GM19452 (cell line): ENCODE data around the gene SMAD6.

ENCODE experiments used
- ATAC-seq: cut with Tn5 transposase; IDR thresholded peaks from one replicate; pipeline ENCODE4 v1.9.1; 2021; ENCODE audit not compliant: unreplicated experiment

Gene SMAD6

DNA sequence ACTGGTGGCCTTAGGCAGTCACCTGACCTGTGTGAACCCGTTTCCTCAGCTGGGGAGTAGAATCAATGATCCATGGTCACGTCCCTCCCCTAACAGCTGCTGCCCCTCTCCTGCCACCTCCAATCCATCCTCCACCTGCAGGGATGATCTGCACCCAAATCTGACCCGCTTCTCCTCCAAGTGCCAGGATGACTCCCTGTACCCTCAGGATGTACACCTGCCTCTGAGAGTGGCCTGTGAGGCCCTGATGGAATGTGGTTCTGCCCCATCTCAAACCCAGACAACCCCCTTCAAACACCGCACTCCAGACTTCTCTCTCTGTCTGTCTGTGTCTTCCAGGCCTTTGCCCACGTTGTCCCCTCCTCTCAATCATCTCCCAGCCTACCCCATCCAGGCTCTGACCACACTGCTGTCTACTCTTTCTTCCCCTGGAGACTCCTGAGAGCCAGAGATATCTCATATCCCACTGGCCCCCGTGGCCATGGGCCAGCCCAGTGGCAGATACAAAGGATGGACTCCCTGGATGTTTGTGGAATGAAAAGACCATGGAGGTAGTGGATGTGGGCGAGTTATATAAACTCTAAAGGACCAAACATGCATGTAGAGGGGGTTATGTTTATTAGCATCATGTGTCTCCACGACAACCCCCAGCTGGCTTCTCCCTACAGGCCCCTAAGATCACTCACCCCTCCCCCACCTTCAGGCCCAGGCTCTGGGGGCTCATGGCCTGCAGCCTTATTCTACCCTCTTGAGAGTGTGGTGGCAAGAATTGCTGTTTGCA is 84.9 kb downstream of the SMAD6 start:
- no peak for ATAC-seq

DNA sequence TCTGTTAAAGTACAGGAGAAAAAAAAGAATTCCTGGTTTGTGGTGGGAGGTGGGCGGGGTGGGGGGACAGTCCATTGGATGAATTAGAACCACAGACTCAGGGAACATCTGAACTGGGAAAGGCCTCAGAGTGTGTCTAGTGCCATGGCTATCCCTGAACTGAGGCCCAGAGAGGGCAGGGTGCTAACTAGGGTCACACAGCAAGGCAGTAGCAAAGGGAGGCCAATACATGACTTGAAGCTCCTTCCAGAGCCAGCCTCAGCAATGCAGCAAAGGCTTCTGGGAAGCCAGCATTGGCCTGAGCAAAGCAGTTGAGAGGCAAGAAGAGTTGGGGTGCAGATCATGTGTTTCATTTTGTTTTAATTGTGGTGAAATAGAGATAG is 85.4 kb downstream of the SMAD6 start:
- ATAC-seq, result no peak

DNA sequence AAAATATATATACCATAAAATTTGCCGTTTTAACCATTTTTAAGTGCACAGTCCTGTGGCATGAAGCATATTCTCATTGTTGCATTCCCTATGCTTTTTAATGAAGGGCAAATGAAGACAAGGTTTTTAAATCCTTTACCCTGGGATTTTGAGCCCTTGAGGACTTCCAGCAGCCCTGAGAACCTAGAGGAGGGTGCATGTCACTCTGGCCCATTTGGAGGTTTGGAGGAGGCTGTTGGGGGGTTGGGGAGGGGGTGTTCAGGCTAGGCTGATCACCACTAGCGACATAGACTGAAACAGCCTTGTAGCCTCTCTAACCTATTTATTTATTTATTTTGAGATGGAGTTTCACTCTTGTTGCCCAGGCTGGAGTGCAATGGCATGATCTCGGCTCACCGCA is 86.0 kb downstream of the SMAD6 start:
- no peak for ATAC-seq

DNA sequence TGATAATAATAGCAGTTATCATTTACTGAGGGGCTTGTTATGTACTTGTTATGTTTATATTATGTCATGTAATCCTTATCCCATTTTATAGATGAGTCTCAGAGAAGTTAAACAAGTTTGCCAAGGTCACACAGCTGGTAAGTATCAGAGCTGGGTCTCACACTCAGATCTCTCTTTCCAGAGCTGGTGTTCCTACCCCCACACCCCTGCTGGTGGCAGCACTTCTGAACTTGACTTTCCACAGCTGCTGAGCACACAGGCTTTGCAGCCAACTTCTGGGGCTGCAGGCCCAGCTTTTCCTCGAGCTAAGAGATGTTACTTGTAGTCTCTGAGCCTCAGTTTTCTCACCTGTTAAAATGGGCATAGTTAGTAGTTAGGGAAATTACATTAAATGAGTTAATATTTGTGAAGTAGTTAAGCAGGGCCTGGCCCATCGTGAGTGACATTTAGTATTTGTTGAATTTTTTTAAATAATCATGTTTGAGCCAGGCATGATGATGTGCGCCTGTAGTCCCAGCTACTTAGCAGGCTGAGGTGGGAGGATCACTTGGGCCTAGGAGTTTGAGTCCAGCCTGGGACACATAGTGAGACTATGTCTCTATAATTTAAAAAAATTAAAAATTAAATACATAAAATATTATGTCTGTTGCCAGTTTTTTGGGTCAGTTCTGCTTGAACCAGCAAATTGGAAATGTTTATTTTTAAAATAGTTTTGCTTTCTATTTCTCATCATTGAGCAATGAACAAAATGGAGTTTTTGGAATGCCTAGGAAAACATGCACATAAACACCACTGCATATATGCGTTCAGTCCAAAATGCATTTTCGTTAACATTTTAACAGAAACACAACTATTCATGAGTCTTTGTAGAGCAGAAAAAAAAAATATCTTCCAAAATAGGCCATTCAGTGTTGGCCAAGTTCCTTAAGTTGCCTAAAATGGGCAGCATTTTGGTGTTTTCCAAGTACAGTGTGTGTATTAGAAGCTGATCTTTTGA is 87.3 kb downstream of the SMAD6 start:
- ATAC-seq, result no peak

DNA sequence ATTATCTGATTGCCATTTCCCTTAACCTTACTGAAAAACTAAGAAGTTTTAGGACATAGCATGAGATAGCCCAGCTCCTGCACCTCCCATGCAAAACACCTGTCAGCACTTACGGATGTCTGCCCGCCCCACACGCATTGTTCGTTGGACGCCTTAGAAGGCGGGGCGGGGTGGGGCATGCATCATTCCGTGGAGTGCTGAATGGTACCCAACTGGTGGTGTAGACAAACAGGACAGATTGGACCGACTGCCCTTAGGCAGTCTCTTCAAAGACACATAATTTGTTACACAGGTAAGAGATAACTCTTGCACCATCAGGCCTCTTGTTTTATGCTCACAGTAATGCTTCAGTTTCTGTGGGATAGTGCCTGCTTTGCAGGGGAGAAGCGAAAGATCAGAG is 93.8 kb downstream of the SMAD6 start:
- ATAC-seq, result no peak

DNA sequence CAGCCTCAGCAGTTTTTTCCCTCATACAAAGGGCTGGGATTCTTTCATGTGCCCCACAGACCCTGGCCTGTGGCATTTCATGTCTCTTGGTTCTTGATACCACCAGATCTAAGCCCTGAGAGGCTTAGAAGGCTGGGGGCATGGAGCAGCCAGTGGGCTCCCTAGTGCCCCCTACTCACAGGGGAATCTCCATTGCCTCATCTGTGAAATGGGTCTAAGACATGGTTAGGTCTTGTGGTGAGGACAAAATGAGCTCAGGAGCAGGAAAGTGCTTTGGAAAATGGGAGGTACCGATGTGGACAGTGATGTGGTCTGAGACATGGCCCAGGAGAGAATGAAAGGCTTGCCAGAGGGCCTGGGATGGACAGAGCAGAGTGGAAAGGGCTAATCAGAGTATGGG is 94.3 kb downstream of the SMAD6 start:
- ATAC-seq, result no peak

DNA sequence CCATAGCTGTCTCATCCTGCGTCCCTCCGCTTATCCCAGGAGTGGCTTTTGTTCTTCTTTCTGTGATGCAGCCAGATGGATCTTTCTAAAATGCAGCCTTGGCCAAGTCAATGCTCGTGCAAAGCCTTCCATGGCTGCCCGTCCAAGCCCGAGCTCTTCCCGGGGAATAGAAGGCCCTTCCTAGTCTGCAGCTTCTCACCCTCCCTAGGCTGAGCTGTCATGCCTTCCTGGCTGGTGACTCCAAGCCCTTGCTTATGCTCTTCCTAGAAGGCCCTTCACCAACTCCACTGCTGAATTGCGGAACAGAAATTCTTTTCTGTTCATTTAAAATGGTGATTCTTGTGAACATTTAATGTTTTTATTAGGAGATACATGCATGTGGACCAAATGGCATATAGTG is 95.9 kb downstream of the SMAD6 start:
- no peak for ATAC-seq

DNA sequence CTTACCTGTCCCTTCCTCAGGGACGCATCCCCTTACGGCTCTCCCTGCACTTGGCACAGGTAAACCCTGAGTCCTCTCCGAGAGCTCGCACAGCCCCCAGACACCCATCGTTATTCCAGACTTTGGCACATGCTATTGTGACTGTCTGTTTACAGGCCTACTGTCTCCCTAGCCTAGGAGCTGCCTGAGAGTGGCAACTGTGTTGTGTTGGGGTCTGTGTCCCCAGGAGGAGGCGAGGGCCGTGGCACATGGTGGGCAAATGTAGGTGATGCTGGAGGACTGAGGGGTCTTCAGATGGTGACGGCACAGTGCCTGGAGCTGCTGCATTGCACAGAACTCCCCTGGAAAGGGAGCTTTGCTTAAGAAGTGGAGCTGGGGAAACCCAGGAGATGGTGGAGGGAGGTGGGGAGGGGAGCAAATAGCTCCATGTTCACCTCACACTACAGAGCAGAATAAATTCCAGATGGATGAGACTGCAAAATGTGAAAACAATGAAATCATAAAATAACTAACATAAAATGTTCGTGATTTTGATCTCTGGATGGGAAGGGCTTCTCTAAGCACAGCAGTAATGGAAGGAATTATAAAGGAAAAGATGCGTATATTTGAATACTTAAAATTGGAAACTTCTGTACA is 96.5 kb downstream of the SMAD6 start:
- ATAC-seq, result no peak

DNA sequence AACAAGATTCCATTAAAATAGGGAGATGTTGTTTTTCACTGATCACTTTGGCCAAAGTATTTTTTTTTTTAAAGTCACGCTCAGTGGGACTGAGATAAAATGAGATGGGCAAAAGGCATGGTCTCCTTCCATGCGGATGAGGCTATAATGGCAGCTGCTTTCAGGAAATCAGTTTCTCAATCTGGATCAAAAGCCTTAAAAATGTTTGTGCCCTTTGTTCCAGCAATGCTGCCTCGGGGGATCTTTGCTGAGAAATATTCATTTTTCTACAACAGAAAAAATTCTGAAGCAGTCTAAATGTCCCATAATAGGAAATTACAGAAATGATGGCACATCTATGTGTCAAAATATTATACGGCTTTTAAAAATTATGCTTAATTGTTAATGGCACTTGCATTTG is 97.2 kb downstream of the SMAD6 start:
- no peak for ATAC-seq

DNA sequence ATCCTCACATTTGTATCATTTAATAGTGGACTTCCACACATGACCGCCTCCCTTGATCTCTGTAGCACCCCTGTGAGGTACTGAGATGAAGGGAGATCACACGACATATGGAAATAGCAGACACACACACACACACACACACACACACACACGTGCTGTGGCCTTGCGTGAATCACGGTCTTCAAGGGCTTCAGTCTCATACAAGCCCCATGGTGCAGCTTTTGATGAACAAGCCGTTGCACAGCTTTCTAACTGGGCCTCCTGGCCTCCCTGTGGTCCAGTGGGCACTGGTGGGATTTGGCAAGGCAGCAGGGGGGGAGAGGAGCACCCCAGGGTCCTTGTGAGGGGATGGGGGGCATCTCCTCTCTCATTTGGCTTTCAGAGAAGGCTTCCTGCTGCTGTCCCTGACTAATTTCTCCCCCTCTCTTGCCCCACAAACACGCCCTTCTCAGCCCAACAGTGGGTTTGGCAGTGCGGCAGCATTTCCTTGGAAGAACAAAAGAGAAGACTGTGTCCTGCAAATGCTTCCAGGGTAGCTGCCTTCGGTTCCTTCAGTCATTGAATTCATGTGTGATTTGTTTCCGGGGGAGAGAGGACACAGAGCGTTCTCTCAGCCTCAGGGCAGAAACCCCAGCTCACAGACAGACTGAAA is 98.7 kb downstream of the SMAD6 start:
- no peak for ATAC-seq

DNA sequence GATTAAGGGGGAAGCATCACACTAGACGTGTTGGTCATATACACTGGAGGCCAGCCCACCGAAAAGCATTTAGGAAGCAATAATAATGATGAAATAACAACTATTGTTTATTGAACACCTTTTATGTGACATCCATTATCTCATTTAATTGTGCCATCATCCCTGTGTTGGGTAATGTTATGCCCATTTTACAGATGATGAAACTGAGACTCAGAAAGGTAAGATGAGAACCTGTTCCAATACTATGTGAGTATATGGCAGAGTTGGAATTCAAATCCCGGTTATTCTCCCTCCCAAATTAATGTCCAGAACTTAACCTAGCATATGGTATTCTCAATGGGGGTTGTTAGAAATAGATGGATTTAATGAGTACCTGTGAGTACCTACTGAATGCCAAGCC is 99.2 kb downstream of the SMAD6 start:
- ATAC-seq, result no peak

DNA sequence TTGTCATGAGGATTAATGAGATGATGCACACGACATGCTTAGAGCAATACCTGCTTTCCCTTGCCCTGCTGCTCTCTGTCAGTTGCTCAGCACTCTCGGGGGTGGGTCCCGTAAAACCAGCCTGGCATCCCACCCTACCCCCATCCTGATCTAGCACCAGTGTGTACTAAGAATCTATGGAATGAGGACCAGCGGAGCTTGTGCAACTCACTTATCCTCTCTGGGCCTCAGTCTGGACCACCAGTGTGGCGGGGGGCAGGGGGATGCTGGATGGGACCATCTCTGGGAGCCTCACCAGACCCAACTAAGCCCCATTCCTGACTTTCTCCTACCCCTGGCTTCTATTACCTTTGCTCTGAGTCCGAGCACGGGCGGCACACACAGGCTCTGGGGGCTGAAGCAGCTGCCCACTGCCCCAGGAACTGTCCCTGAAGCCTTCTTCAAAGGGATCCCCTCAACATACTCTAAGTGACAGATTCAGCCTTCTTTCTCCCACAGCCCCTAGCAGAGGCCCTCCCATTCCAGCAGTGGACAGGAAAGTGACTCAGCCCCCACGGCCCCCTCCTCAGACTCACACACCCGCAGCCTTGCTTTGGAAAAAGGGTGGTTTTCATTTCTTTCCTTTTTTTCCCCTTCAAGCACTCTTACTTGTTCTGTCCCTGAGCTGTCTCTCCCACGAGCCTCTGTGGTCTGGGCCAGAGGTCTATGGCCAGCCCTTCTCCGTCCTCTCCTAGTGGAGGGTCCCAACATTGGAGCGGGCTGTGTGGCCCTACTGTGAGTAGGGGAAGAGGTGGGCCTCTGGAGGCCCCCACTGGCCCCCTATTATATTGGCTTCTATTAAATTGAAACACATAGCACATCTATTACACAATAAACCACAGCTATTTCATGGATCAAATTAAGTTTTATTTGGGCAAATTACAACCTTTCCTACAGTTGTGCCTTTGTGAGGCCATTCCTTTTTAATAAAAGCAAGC is 100.3 kb downstream of the SMAD6 start:
- no peak for ATAC-seq

DNA sequence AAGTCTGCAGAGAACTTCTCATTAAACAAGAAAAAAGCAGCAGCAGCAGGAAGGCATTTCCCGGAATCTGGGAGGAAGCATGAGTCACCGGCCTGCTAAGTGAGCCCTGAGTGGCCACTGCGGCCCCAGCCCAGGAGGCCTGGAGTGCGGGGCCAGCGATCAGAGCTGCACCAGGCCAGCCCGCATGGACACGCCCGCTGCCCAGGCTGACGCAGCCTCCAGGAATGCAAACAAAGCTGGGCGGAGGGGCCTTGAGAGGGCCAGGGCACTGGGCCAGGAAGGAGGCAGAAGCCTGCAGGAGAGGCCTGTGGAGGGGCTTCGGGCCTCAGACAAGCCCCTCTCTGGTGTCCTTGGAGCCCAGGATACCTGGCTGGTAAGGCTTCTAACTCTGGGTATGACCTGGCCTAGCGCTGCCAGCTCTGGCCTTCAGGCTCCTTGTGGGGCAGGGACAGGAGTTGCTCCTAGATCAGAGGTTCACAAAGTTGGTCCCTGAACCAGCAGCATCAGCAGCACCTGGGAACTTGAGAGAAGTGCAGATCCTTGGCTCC is 101.2 kb downstream of the SMAD6 start:
- no peak for ATAC-seq

DNA sequence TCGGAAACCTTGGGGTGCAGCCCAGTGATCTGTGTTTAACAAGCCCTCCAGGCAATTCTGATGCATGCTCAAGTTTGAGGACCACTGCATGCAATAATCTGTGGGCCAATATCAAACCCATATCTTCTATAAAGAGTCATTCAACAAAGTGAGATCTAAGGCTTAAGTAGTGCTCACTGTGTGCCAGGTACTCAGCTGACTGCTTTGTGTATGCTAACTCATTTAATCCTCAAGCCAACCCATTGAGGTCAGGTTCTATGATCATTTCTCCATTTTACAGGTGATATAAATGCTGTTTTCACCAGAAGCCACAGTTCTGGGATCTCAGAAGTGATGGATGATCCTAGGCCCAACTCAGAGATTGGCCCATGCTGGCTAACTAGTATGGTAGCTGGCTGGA is 101.7 kb downstream of the SMAD6 start:
- no peak for ATAC-seq

DNA sequence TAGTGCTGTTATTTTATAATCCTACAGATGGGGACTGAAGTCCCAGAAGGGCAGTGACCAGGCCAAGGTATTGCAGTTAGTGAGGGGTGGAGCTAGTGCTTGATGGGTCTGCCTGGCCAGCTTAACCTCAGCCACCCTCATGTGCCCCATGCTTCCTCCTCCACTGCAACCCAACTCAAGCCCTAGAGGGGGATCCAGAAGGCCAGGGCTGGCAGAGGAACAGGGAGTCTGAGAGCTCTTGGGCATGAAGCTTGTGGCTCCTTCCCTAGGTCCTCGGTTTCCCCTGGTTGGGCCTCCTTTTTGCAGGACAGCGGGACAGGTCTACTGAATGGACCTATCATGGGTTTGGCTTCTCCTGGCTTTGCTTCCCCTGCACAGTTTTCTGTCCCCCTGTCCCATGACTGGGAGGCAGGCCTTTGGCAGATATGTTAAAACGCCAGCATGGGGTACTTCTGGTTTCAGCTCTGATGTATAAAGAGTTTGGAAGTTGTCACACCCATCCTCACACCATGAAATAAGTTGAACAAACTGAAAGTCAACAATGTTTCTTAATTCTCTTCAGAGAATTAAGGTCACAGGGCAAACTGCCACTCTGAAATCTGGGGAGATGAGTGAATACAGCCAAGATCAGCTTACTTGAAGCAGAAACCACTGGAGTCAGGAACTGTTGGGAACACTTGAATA is 103.3 kb downstream of the SMAD6 start:
- no peak for ATAC-seq

DNA sequence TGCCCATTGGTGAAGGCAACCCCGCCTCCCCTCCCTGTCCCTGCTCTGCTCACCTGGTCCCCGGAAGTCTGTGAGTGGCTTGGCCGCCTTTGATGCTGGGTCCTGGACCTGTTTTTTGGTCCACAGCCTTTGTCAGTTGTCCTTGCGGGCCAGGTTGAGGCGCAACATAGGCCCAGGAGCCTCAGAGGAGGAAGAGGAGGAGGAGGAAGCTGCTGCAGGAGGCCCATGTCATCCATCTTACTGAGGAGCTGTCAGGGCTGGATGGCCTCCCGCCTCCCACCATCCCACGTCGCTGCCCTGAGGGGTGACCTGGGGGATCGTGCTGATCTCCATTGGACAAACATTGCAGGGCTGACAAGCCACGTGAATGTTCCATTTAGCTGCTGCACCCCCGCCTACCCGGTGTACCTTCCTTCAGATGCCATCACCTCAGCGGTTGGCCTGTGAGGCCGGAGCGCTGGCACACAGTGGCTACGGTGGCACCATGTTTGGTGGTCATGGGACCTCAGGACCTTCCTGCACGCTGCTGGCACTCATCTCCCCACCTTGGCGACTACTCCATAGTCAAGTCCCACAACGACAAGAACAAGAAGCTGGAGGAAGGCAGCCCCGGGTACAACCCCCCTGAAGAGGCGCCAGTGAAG is 106.3 kb downstream of the SMAD6 start:
- no peak for ATAC-seq

DNA sequence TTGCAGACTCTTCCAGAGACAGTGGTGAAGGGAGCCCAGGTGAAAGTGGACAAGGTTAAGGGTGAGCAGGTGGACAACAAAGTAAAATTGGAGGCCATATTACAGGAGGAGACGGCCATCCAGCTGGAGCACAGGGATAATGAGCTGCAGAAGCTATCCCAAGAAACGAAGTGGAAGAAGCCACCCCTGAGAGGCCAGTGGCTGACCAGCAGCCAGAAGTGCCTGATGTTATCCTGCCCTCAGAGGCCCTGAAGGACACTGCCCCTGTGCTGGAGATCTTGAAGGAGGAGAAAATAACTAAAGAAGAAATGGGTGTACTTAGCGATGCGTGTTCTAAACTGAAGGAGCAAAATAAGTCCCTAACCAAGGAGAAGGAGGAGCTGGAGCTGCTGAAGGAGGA is 107.6 kb downstream of the SMAD6 start:
- ATAC-seq, result no peak

DNA sequence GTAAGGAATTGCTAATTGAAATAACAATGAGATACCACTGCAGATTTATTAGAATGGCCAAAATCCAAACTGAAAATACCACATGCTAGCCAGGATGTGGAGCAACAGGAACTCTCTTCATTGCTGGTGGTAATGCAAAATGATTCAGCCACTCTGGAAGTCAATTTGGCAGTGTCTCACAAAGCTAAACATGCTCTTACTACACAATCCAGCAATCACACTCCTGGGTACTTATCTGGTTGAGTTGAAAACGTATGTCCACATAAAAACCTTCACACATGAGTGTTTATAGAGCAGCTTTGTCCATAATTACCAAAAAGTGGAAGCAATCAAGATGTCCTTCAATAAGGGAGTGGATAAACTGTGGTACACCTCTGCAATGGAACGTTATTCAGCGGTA is 113.3 kb downstream of the SMAD6 start:
- ATAC-seq, result no peak

DNA sequence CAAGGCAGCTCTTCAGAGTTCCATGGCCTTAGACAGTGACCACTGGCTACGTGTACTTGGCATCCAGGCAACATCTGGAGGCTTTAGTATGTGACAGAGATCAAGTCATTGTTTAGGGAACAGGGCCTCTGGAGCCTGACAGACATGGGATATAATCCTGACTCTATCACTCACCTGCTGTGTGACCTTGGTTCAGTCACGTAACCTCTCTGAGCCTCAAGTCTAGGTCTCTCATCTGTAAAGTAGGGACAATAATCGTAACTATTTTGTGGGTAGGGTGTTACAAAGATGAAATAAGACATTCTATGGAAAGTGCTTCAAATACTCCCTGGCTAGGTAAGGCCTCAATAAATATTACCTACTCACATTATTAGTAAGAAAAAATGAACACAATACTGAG is 114.2 kb downstream of the SMAD6 start:
- no peak for ATAC-seq
